GM11168 (cell line): ENCODE results near the gene PRR23C.
"Not testable (repeated sequence)": the region's sequence is repeated elsewhere in the genome, so short reads cannot be mapped to it uniquely, and the experiment has no call there.

Source experiments
- in situ Hi-C: fragments of 300-500 bp; cut with MboI; formaldehyde crosslinking; loops from one replicate; pipeline ENCODE4 v1.12.0; 2022; ENCODE audit warnings: low sequenced_read_pairs; ENCODE audit not compliant: unreplicated experiment

The PRR23C gene

GRCh38 chr3:139044366-139045210, at the start of gene PRR23C:
Gene PRR23C (minus strand): TSS chr3:139044892. CDS start chr3:139044620, 272 bp downstream.
- in situ Hi-C loops = no loop called here

- in situ Hi-C loops = no loop called here
Measured at GRCh38 chr3:139093840-139094239, 49.1 kb upstream of the PRR23C start.

- in situ Hi-C loops = no loop called here
Measured at GRCh38 chr3:139088462-139089324, 44.0 kb upstream of the PRR23C start.

- in situ Hi-C loops = no loop called here
Measured at GRCh38 chr3:139087621-139088020, 42.9 kb upstream of the PRR23C start.

GRCh38 chr3:139084176-139084575, 39.5 kb upstream of the PRR23C start:
- in situ Hi-C loops = no loop called here

- in situ Hi-C loops = no loop called here
Measured at GRCh38 chr3:139074565-139075115, 29.9 kb upstream of the PRR23C start.

- in situ Hi-C loops = no loop called here
Measured at GRCh38 chr3:139062918-139063317, 18.2 kb upstream of the PRR23C start.

GRCh38 chr3:139052802-139053600, 8.3 kb upstream of the PRR23C start:
- in situ Hi-C loops = no loop called here

- in situ Hi-C loops = no loop called here
Measured at GRCh38 chr3:139043554-139044365, 932 bp downstream of the PRR23C start.

GRCh38 chr3:139037478-139037877, 7.2 kb downstream of the PRR23C start:
- in situ Hi-C loops = no loop called here

- in situ Hi-C loops = no loop called here
Measured at GRCh38 chr3:139032326-139033002, 12.2 kb downstream of the PRR23C start.

- in situ Hi-C loops = not testable (repeated sequence)
Measured at GRCh38 chr3:139030576-139030975, 14.1 kb downstream of the PRR23C start.

GRCh38 chr3:139024968-139025367, 19.7 kb downstream of the PRR23C start:
- in situ Hi-C loops = no loop called here

- in situ Hi-C loops = no loop called here
Measured at GRCh38 chr3:139020868-139021234, 23.8 kb downstream of the PRR23C start, which contains the start of gene PRR23B. Gene PRR23B (minus strand): TSS chr3:139020926. CDS start chr3:139020661, 265 bp downstream.

- in situ Hi-C loops = no loop called here
Measured at GRCh38 chr3:139020036-139020867, 24.4 kb downstream of the PRR23C start.

GRCh38 chr3:139016430-139017048, 28.2 kb downstream of the PRR23C start:
- in situ Hi-C loops = no loop called here

GRCh38 chr3:139006051-139006716, 38.5 kb downstream of the PRR23C start, which contains the start of gene PRR23A:
Gene PRR23A (minus strand): TSS chr3:139006268. CDS start chr3:139006268, 0 bp downstream.
- in situ Hi-C loops = no loop called here
